ENCODE results near the gene C9orf50. TPM values are rescaled to one million over a fixed set of nuclear protein-coding genes. Genes with fewer than 3 reads are reported as not detected.
A peak's percentile ranks its signal among the peaks of the same experiment; 100 is the strongest.

The C9orf50 gene
- total and polyA plus RNA-seq, 2 donors (not counting 1 experiment from before 2014, with no cell fraction given): not detected

DNA sequence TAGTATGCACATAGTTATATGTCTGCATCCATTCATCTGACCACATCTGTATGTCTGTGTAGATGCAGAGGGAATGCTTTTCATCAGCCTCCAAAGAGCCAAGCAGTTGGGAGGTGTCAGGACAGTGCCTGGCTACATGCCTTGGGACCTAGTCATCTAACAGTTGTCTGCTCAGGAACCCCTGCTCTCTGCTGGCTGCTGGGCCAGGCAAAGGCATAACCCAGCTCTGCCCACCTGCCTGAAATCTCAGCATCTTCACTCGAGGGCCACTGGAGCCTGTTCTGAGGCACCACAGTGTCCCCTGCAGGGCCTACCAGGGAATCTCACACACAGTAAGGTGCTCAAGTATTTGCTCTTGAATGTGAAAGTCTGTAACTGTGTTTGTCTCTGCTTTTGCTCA lies 3.7 kb downstream of the C9orf50 start:
- TF ChIP-seq, protein P1, sequence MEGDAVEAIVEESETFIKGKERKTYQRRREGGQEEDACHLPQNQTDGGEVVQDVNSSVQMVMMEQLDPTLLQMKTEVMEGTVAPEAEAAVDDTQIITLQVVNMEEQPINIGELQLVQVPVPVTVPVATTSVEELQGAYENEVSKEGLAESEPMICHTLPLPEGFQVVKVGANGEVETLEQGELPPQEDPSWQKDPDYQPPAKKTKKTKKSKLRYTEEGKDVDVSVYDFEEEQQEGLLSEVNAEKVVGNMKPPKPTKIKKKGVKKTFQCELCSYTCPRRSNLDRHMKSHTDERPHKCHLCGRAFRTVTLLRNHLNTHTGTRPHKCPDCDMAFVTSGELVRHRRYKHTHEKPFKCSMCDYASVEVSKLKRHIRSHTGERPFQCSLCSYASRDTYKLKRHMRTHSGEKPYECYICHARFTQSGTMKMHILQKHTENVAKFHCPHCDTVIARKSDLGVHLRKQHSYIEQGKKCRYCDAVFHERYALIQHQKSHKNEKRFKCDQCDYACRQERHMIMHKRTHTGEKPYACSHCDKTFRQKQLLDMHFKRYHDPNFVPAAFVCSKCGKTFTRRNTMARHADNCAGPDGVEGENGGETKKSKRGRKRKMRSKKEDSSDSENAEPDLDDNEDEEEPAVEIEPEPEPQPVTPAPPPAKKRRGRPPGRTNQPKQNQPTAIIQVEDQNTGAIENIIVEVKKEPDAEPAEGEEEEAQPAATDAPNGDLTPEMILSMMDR (IDR thresholded peaks at IDR 0.05): peak; percentile 11
- no peak for TF ChIP-seq EZH2 (IDR thresholded peaks at IDR 0.05; ENCODE audit: borderline replicate concordance, insufficient read depth, low read depth, low read length, poor library complexity, severe bottlenecking)
- Mint-ChIP-seq H3K4me1 (peaks cover 12% of the 10 kb centered on the region), H3K27ac (no peak overlapping the region), H3K4me3 (no peak overlapping the region), H3K27me3 (peaks cover 26% of the 10 kb centered on the region), H3K9me3 (ENCODE audit: insufficient read depth) (no peaks in the 10 kb centered on the region)
- Histone ChIP-seq H3K9me3 (ENCODE audit: control extremely low read depth in 1 of 3, control insufficient read depth in 2 of 3, insufficient read depth in 1 of 3, low read length in 2 of 3) (peaks cover 0 to 15% (median 0%) of the 10 kb centered on the region in 3 donors), H3K36me3 (replicated peaks in 1 of 2; ENCODE audit: control extremely low read depth in 1 of 2, control insufficient read depth in 1 of 2, extremely low read depth in 1 of 2, insufficient read depth in 2 of 2, low read length in 1 of 2) (no peaks in the 10 kb centered on the region), H3K4me3 (ENCODE audit: control extremely low read depth in 1 of 5, extremely low read depth in 1 of 5, insufficient read depth in 1 of 5, low read depth in 2 of 5, low read length in 4 of 5) (no peak overlapping the region), H3K4me2 (replicated peaks; ENCODE audit: low read depth, low read length, poor library complexity, severe bottlenecking) (no peak overlapping the region), H3K4me1 (ENCODE audit: control insufficient read depth in 2 of 2, insufficient read depth in 2 of 2, low read length in 2 of 2) (peaks cover 11 to 16% of the 10 kb centered on the region in 2 donors), H3K27me3 (replicated peaks in 1 of 4; ENCODE audit: control extremely low read depth in 1 of 4, control insufficient read depth in 3 of 4, insufficient read depth in 4 of 4, low read length in 3 of 4) (peaks cover 0 to 43% (median 17%) of the 10 kb centered on the region in 4 experiments), H3K9ac (ENCODE audit: low read length) (no peak overlapping the region), H2AFZ (ENCODE audit: insufficient read depth, low read depth, low read length, poor library complexity, severe bottlenecking) (no peak overlapping the region), H3K79me2 (ENCODE audit: control insufficient read depth, insufficient read depth, low read length) (no peaks in the 10 kb centered on the region), H3K27ac (ENCODE audit: low read length in 2 of 2) (no peak overlapping the region), H4K20me1 (ENCODE audit: control insufficient read depth, insufficient read depth, low read length, poor library complexity, severe bottlenecking) (no peaks in the 10 kb centered on the region)
- 22% methylated on average over 1 of the region's 1 CpG for WGBS (ENCODE audit: insufficient coverage)
- ATAC-seq (ENCODE audit: low read depth) (peak; percentile 22), DNase-seq (peak; percentile 15)
- ChIA-PET CTCF (interaction anchor here (0.7 kb wide), 1 partner anchor 475 kb away, joined by 3 read pairs; no protein-coding TSS in a partner anchor), POLR2A (no interaction called here)
- intact Hi-C loops (cut with micrococcal nuclease): no loop called here

DNA sequence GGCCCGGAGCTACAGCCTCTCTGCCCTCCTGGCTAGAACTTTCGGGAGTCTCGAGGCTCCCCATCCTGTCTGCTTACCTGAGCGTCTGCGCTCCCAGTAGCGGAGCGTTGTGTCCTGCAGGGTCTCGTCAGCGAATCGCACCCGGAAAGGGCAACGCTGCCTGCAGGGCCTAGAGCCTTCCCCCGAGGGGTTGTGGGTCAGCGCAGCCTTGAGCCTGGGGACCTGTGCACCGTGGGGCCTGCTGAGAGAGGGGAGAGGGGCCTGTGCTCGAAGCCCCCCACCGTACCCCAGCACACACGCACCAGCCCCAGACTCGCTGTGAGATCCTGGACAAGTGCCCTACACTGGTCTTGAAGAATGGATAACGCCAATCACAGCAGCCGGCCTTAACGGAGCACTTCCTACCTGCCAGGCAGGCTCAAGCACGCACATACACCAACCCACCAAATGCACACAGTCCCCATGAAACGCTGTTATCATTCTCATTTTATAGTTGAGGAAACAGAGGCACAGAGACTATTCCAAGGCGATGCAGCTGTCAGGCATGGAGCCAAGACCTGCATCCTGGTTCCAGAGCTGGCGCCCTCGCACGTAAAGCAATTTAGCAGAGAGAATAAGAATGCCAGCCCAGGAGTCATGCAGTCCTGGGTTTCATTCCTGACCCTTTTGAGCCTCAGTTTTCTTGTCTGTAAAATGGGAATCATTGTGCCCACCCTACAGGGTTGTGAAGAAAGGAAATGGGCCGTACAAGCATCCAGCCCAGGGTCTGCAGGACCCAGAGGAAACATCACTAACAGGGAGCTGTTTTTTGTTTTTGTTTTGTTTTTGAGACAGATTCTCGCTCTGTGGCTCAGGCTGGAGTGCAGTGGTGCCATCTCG lies 5.3 kb downstream of the C9orf50 start:
- no peak for ATAC-seq (ENCODE audit: low read depth)
- TF ChIP-seq EZH2 (IDR thresholded peaks at IDR 0.05; ENCODE audit: borderline replicate concordance, insufficient read depth, low read depth, low read length, poor library complexity, severe bottlenecking): no peak
- intact Hi-C loops (cut with micrococcal nuclease): no loop called here
- 86% methylated on average over 28 of the region's 31 CpGs for WGBS (ENCODE audit: insufficient coverage)
- peaks cover 0 to 11% (median 0%) of the 10 kb centered on the region in 3 donors for H3K9me3 ChIP-seq (ENCODE audit: control extremely low read depth in 1 of 3, control insufficient read depth in 2 of 3, insufficient read depth in 1 of 3, low read length in 2 of 3)
- peaks cover 16 to 19% of the 10 kb centered on the region in 2 donors for H3K4me1 ChIP-seq (ENCODE audit: control insufficient read depth in 2 of 2, insufficient read depth in 2 of 2, low read length in 2 of 2)
- H3K27ac ChIP-seq (ENCODE audit: low read length in 2 of 2): no peak overlapping the region
- H2AFZ ChIP-seq (ENCODE audit: insufficient read depth, low read depth, low read length, poor library complexity, severe bottlenecking): no peak overlapping the region
- H3K9ac ChIP-seq (ENCODE audit: low read length): no peak overlapping the region
- Mint-ChIP-seq H3K27ac (no peak overlapping the region), H3K9me3 (ENCODE audit: insufficient read depth) (no peaks in the 10 kb centered on the region), H3K4me3 (no peak overlapping the region), H3K4me1 (peaks cover 12% of the 10 kb centered on the region), H3K27me3 (peaks cover 13% of the 10 kb centered on the region)
- H3K4me2 ChIP-seq (replicated peaks; ENCODE audit: low read depth, low read length, poor library complexity, severe bottlenecking): no peak overlapping the region
- H4K20me1 ChIP-seq (ENCODE audit: control insufficient read depth, insufficient read depth, low read length, poor library complexity, severe bottlenecking): no peaks in the 10 kb centered on the region
- H3K36me3 ChIP-seq (replicated peaks in 1 of 2; ENCODE audit: control extremely low read depth in 1 of 2, control insufficient read depth in 1 of 2, extremely low read depth in 1 of 2, insufficient read depth in 2 of 2, low read length in 1 of 2): no peaks in the 10 kb centered on the region
- ChIA-PET POLR2A (interaction anchor here (0.5 kb wide), 1 partner anchor 10 kb away, joined by 5 read pairs; no protein-coding TSS in a partner anchor), CTCF (interaction anchor here (1.0 to 6.5 kb wide), 4 partner anchors 8 to 484 kb away, joined by 3 to 77 read pairs (median 3); partner anchors contain the start of gene NTMT1)
- peaks cover 0 to 29% (median 9%) of the 10 kb centered on the region in 4 experiments for H3K27me3 ChIP-seq (replicated peaks in 1 of 4; ENCODE audit: control extremely low read depth in 1 of 4, control insufficient read depth in 3 of 4, insufficient read depth in 4 of 4, low read length in 3 of 4)
- DNase-seq: no peak
- no peak overlapping the region for H3K4me3 ChIP-seq (ENCODE audit: control extremely low read depth in 1 of 5, extremely low read depth in 1 of 5, insufficient read depth in 1 of 5, low read depth in 2 of 5, low read length in 4 of 5)
- H3K79me2 ChIP-seq (ENCODE audit: control insufficient read depth, insufficient read depth, low read length): no peaks in the 10 kb centered on the region

Measured in B cell (primary cell).